NCI-H510A treated with DMSO at 0.1 percent for 48 hours (cell line): ENCODE data around the gene NUP50.

ENCODE experiments used
- DNase-seq: peaks from one replicate; lab custom pipeline; 2025; lab: John Stamatoyannopoulos, UW

NUP50 gene, protein sequence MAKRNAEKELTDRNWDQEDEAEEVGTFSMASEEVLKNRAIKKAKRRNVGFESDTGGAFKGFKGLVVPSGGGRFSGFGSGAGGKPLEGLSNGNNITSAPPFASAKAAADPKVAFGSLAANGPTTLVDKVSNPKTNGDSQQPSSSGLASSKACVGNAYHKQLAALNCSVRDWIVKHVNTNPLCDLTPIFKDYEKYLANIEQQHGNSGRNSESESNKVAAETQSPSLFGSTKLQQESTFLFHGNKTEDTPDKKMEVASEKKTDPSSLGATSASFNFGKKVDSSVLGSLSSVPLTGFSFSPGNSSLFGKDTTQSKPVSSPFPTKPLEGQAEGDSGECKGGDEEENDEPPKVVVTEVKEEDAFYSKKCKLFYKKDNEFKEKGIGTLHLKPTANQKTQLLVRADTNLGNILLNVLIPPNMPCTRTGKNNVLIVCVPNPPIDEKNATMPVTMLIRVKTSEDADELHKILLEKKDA

DNA sequence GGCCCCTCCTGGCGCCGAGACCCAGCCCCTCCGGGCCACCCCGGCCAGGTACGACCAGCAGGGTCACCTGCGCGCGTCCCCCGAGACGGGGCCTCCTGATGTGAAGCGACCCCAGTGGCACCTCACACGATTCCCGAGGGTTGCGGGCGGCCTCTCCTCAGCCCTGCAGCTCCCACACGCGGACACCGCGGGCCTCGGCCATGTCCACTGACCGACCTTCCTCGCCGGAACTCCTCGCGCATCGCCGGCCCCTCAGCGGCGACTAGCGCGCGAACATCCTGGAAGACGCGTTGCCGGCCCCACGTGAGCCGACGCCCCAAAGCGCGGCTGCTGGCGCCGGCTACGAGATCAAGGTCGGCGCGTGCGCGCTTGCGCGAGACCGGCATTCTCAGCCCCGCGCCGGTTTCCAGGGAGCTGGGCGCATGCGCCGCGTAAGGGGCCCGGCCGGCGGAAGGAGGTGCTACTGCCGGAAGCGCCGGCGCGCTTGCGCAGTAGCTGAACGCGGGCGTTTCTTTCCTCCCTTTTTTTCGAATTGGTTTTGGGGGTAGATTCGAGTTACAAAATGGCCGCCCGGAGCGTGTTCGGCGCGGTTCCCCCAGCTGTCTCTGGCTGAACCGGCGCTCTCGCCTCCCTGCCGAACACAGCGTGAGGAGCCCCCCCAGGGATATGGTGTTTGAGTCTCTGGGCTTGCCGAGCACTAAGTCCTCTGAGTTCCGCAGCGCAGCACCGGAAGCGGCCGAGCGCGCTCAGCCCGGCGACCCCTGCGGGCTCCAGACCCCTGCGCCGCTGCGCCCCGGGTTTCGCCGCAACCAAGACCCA is at the start of gene NUP50:
TSS of gene NUP50 (plus strand) at position 475 of the 819 bp plus-strand sequence. CDS start 4,253 bp downstream, outside the sequence.
- peak; percentile 77 for DNase-seq

GRCh38 chr22:45120440-45120839 is 43.3 kb upstream of the NUP50 start:
- no peak for DNase-seq

DNA sequence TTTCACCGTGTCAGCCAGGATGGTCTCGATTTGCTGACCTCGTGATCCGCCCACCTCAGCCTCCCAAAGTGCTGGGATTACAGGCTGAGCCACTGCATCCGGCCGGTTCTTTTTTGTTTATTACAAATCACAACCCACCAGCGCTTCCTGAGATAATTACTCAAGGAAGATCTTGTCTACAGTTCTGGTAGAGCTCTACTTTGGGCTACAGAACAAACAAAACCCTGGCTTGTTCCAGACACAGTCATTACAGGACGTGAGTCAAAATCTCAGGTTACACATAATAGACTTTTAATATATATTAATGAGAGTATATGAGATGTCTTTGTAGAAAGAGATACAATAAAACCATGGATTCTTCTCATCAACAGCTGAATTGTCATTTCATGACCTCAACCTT is 42.8 kb upstream of the NUP50 start:
- peak; percentile 39 for DNase-seq

DNA sequence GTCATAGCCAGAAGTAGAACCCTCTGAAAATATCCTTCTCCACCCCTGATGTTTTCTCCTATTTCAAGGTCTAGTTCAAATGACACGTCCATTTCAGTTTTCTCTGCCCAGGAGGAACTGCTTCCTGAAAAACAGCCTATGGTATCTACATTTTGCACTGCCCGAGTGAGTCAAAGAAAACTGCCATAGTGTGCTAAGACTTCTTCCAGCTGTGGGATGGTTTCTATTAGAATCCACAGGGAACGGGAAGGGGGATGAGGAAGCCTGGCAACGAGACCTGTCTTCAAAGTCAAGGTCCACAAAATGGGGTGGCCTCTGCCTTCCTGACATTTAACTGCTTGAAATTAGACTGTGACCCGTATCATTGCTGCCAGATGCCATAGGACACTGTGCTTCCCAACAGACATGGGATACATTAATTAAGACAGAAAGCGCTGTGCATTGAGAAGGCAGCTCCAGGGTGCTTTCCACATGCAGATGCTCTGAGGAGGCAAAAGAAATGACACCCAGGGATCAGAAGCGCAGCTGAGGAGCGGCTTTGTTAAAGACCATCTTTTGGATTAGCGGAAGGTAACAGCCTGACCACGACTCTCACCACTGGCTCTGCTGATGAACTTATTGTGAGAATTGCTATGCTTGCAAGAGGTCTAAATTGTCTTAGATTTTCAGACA is 39.4 kb upstream of the NUP50 start:
- no peak for DNase-seq

GRCh38 chr22:45125188-45125587 is 38.5 kb upstream of the NUP50 start:
- DNase-seq, result no peak

DNA sequence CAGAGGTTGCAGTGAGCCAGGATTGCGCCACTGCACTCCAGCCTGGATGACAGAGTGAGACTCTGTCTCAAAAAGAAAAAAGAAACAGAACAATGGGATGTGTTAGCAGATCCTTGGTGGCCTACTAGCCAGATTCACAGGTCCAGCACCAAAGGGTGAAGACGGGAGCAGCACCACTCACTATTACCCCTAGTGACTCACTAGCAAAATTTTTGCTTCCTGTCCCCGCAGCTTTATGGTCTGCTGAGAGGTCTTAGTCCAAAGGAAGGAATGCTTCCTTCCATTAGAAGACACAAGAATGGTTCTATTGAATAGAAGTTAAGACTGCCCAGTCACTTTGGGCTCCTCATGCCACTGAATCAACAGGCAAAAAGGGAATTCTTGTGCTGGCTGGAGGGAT is 35.9 kb upstream of the NUP50 start:
- no peak for DNase-seq

- no peak for DNase-seq
Observed at GRCh38 chr22:45129703-45130524, 33.8 kb upstream of the NUP50 start.

GRCh38 chr22:45130891-45131290 is 32.8 kb upstream of the NUP50 start:
- no peak for DNase-seq

DNA sequence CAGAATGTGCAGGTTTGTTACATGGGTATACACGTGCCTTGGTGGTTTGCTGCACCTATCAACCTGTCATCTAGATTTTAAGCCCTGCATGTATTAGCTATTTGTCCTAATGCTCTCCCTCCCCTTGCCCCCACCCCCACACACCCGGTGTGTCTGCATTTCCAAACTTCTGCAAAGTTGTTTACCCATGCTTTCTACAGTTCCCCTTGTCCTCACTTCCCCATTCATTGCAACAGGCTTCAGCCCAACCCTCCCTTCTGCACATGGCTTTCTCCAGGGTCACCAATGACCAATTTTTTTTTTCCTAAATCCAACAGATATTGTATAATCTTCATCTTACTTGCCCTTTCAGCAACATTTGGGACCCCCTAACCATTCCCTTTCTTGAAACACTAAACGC is 32.0 kb upstream of the NUP50 start:
- DNase-seq, result no peak

- DNase-seq, result no peak
Observed at GRCh38 chr22:45134313-45134712, 29.4 kb upstream of the NUP50 start.

- no peak for DNase-seq
Observed at GRCh38 chr22:45136594-45136993, 27.1 kb upstream of the NUP50 start.

- DNase-seq, result no peak
Observed at GRCh38 chr22:45139693-45140092, 24.0 kb upstream of the NUP50 start.

DNA sequence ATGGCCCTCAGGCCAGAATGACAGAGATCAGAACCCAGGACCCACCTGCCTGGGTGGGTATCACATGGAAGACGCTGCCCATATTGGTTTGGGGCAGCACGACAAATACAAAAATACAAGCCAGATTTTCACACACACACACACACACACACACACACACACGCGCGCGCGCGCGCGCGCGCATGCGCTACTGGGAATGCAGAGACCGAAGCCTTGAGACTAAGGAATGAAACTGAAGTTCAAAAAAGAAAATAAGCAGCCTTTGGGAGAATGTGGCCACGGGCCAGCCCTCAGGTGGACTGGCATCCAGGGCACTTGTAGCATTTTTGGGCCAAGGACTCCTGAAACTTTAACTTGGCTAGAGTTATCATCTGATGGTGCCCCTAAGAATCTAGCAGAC is 21.3 kb upstream of the NUP50 start:
- no peak for DNase-seq

GRCh38 chr22:45144916-45145315 is 18.8 kb upstream of the NUP50 start:
- DNase-seq, result no peak

DNA sequence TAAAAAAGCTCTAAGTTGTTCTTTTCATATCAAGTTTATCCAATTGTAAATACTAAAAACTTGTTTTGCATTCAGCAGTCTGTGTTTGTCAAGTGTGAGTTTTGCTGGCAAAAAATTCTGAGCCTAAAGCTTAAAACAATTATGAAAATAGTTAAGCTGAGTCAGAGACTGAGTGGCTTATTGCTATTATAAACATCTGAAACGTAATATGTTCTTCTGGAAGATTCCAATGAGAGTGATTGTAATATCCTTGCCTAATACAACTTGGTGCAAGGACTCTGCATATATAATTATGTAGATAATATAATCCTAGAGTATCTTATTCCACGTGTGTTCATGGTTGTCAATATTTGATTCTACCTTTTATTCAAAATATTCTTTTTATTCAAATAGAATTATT is 14.1 kb upstream of the NUP50 start:
- no peak for DNase-seq

GRCh38 chr22:45150139-45150538 is 13.6 kb upstream of the NUP50 start:
- DNase-seq, result no peak

GRCh38 chr22:45151503-45151902 is 12.2 kb upstream of the NUP50 start:
- no peak for DNase-seq

DNA sequence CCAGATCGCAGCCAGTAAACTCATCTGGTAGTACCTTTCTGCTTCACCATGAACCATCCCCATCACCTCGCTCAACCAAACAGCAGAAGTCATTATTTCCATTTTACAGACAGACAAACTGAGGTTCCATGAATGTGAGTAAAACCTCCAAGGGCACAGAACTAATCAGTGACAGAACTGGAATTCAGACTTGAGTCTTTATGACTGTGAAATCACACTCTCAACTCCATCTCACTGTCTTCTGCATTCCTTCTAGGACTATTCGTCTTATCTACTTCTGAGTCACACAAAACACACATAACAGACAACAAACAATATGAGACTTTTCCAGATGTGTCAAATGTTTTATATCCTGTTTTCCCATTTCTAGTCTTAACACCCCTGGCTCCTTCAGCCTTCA is 9.3 kb upstream of the NUP50 start:
- DNase-seq, result no peak

DNA sequence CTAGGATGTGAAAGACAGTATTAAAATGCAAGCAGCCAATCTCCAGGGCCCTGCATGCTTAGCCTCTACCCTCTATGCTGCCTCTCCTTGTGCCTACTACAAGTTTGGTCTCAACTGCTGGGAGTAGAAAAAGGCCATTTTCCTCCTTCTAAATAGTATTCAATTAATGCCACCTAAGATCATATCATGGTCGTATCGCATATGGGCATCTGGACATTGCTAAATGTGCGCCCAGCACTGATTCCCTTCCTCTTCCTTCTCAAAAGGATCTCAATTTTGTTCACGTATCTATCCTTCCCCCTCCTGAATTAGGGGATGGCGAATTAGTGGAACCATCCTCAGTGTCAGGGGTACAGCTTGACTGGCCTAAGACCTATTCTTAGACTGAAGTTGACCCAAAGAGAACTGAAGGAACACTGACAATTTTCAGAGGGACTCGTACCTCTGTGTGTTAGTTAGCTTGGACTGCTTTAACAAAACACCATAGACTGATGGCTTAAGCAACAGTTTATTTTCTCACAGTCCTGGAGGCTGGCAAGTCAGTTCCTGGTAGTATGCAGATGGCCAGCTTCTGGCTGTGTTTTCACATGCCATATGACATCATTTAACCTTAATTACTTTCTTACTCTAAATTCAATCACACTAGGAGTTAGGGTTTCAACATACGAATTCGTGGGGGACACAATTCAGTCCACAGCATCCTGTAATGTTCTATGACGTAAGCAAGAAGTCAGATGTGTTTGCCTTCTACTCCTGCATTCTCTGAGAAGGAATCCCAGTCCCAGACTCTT is 8.5 kb upstream of the NUP50 start:
- DNase-seq, result no peak

- DNase-seq, result no peak
Observed at GRCh38 chr22:45157907-45158306, 5.8 kb upstream of the NUP50 start.
